Esophagus squamous epithelium (tissue), 5 donors: ENCODE results near the gene PRKAG1. TPM values are rescaled to one million over a fixed set of nuclear protein-coding genes. Genes with fewer than 3 reads are reported as not detected.

Experiments
- DNase-seq: peaks from one replicate; lab custom pipeline; 2025; lab: John Stamatoyannopoulos, UW
- H3K27ac ChIP-seq, 4 donors: fragments of 200-600 bp; sonication (generic); one replicate each; pipeline ENCODE4 v1.5.1; 2016 to 2019; ENCODE audit warnings: mild to moderate bottlenecking in 1 of 4
- H3K27me3 ChIP-seq, 4 donors: fragments of 200-600 bp; sonication (generic); 1 replicate in 3 of 4; 2 replicates in 1 of 4; pipeline versions ENCODE4 v1.5.1 to v1.6.0; 2017 to 2021; ENCODE audit warnings: antibody characterized with exemption in 1 of 4
- H3K36me3 ChIP-seq, 3 donors: fragments of 200-600 bp; sonication (generic); one replicate each; pipeline ENCODE4 v1.5.1; 2016 to 2019
- H3K4me1 ChIP-seq, 3 donors: fragments of 200-600 bp; sonication (generic); one replicate each; pipeline ENCODE4 v1.5.1; 2017 to 2019
- H3K4me3 ChIP-seq, 4 donors: fragments of 200-600 bp; sonication (generic); 1 replicate in 3 of 4; 2 replicates in 1 of 4; pipeline ENCODE4 v1.5.1; 2016 to 2019; ENCODE audit warnings: mild to moderate bottlenecking in 2 of 4, moderate library complexity in 1 of 4
- H3K9me3 ChIP-seq, 3 donors: fragments of 200-600 bp; sonication (generic); one replicate each; pipeline ENCODE4 v1.5.1; 2016 to 2019
- CTCF ChIP-seq, 6 experiments: fragments of 450-650 bp in 4 of 6; fragments of 200-600 bp in 2 of 6; sonication (generic) in 2 of 6; IDR thresholded peaks; one replicate each; pipeline ENCODE4 v1.5.1; 2016 to 2019; ENCODE audit warnings: antibody characterized with exemption in 6 of 6, mild to moderate bottlenecking in 4 of 6, moderate library complexity in 4 of 6
- POLR2A ChIP-seq, 4 donors: fragments of 450-650 bp; IDR thresholded peaks; one replicate each; pipeline ENCODE4 v1.6.1; 2017; ENCODE audit warnings: antibody characterized with exemption in 4 of 4, mild to moderate bottlenecking in 4 of 4, moderate library complexity in 3 of 4
- WGBS, 2 donors: methylation state at CpG; one replicate each; pipeline ENCODE4 v1.1.5; 2018; 5-methylcytosine and 5-hydroxymethylcytosine counted together
- intact Hi-C: fragments of 100-400 bp; cut with DNase I; formaldehyde crosslinking; loops from one replicate; pipeline ENCODE4 v1.15.0; 2022
- total RNA-seq, 4 donors: library from RNA; depleted of rRNA; stranded (reverse); fragments of >200 nt; gene quantifications; one replicate each; pipeline ENCODE4 v1.1.0, GENCODE V29; 2016
- donor health status: DM: yes; HTN: yes; CAD: no.

The PRKAG1 gene
- total RNA-seq, 4 donors from 2014 or later, result 31.9 to 58.6 (median 47.8) TPM

GRCh38 chr12:49039421-49040363 lies 21.1 kb upstream of the PRKAG1 start:
- WGBS, 2 donors, result 87 to 90% methylated on average over 11 to 20 of the region's 30 CpGs
- H3K36me3 ChIP-seq, result peaks cover 73 to 100% (median 86%) of the 10 kb centered on the region in 3 donors
- no peaks in the 10 kb centered on the region for H3K4me1 ChIP-seq
- no peak overlapping the region for H3K4me3 ChIP-seq
- H3K27me3 ChIP-seq, result no peaks in the 10 kb centered on the region
- intact Hi-C loops, result no loop called here
- no peak for TF ChIP-seq POLR2A (IDR thresholded peaks at IDR 0.05)
- TF ChIP-seq CTCF (IDR thresholded peaks at IDR 0.05), result no peak
- no peak overlapping the region for H3K27ac ChIP-seq
- no peak for DNase-seq
- H3K9me3 ChIP-seq, result no peaks in the 10 kb centered on the region

- Histone ChIP-seq H3K27me3 (no peaks in the 10 kb centered on the region), H3K4me1 (no peaks in the 10 kb centered on the region), H3K4me3 (no peak overlapping the region), H3K9me3 (no peaks in the 10 kb centered on the region), H3K36me3 (peaks cover 78 to 100% (median 87%) of the 10 kb centered on the region in 3 donors), H3K27ac (no peak overlapping the region)
- 83 to 86% methylated on average over 4 to 13 of the region's 20 CpGs for WGBS, 2 donors
- intact Hi-C loops, result no loop called here
- DNase-seq, result no peak
- TF ChIP-seq POLR2A (IDR thresholded peaks at IDR 0.05) (no peak), CTCF (IDR thresholded peaks at IDR 0.05) (no peak)
These were observed 19.8 kb upstream of the PRKAG1 start for GRCh38 chr12:49038291-49038955.

- Histone ChIP-seq H3K36me3 (peaks cover 78 to 100% (median 87%) of the 10 kb centered on the region in 3 donors), H3K9me3 (no peaks in the 10 kb centered on the region), H3K27ac (no peak overlapping the region), H3K27me3 (no peaks in the 10 kb centered on the region), H3K4me1 (no peaks in the 10 kb centered on the region), H3K4me3 (no peak overlapping the region)
- DNase-seq, result no peak
- intact Hi-C loops, result no loop called here
- 86% methylated on average over 5 of the region's 7 CpGs; no CpG with 5 or more reads in 1 of the 2 donors for WGBS, 2 donors
- TF ChIP-seq POLR2A (IDR thresholded peaks at IDR 0.05), result no peak
- no peak for TF ChIP-seq CTCF (IDR thresholded peaks at IDR 0.05)
These were observed 19.3 kb upstream of the PRKAG1 start for GRCh38 chr12:49037947-49038237.

GRCh38 chr12:49037111-49037946 lies 18.8 kb upstream of the PRKAG1 start:
- no peaks in the 10 kb centered on the region for H3K9me3 ChIP-seq
- no peaks in the 10 kb centered on the region for H3K4me1 ChIP-seq
- H3K27ac ChIP-seq, result no peak overlapping the region
- WGBS, 2 donors, result 80 to 93% methylated on average over 2 to 3 of the region's 9 CpGs
- H3K27me3 ChIP-seq, result no peaks in the 10 kb centered on the region
- intact Hi-C loops, result no loop called here
- H3K36me3 ChIP-seq, result peaks cover 79 to 100% (median 87%) of the 10 kb centered on the region in 3 donors
- no peak overlapping the region for H3K4me3 ChIP-seq
- TF ChIP-seq CTCF (IDR thresholded peaks at IDR 0.05) (no peak), POLR2A (IDR thresholded peaks at IDR 0.05) (no peak)
- DNase-seq, result no peak
